Liver (tissue), 9 donors: Measurements from ENCODE around the gene DDR2. TPM values are rescaled to one million over a fixed set of nuclear protein-coding genes. Genes with fewer than 3 reads are reported as not detected.

Experiments used
- DNase-seq: peaks from one replicate; pipeline ENCODE4 v3.0.0-alpha.2; 2017; ENCODE audit warnings: low spot score
- H3K27ac ChIP-seq, 2 donors: one replicate each; pipeline ENCODE4 v1.7.0; 2013; ENCODE audit warnings: inconsistent platforms in 2 of 2, low read length in 2 of 2, control low read depth in 1 of 2, low read depth in 1 of 2, mild to moderate bottlenecking in 1 of 2
- H3K27me3 ChIP-seq, 4 donors: one replicate each; pipeline versions ENCODE4 v1.6.1 to v1.7.0; 2013; ENCODE audit warnings: low read length in 3 of 4, inconsistent platforms in 1 of 4, mild to moderate bottlenecking in 1 of 4, moderate library complexity in 1 of 4; ENCODE audit not compliant: control insufficient read depth in 4 of 4, insufficient read depth in 4 of 4
- H3K36me3 ChIP-seq, 4 donors: one replicate each; pipeline versions ENCODE4 v1.6.1 to v1.7.0; 2013; ENCODE audit warnings: low read length in 3 of 4, mild to moderate bottlenecking in 3 of 4, low read depth in 1 of 4, moderate library complexity in 1 of 4; ENCODE audit not compliant: control insufficient read depth in 4 of 4, insufficient read depth in 3 of 4
- H3K4me1 ChIP-seq, 4 donors: one replicate each; pipeline versions ENCODE4 v1.6.1 to v1.7.0; 2013; ENCODE audit warnings: low read length in 3 of 4, mild to moderate bottlenecking in 3 of 4, moderate library complexity in 1 of 4; ENCODE audit not compliant: control insufficient read depth in 4 of 4, insufficient read depth in 4 of 4
- H3K4me3 ChIP-seq, 3 donors: one replicate each; pipeline versions ENCODE4 v1.6.1 to v1.7.0; 2013; ENCODE audit warnings: low read length in 3 of 3, control low read depth in 1 of 3, low read depth in 1 of 3, mild to moderate bottlenecking in 1 of 3
- H3K9ac ChIP-seq, 2 donors: one replicate each; pipeline ENCODE4 v1.7.0; 2013; ENCODE audit warnings: low read length in 2 of 2, mild to moderate bottlenecking in 2 of 2, moderate library complexity in 2 of 2, control low read depth in 1 of 2, low read depth in 1 of 2
- H3K9me3 ChIP-seq, 4 donors: one replicate each; pipeline versions ENCODE4 v1.6.1 to v1.7.0; 2013; ENCODE audit warnings: low read length in 3 of 4; ENCODE audit not compliant: control insufficient read depth in 4 of 4
- ATF3 ChIP-seq: IDR thresholded peaks from 2 replicates; pipeline ENCODE4 v1.6.1; 2016; ENCODE audit warnings: antibody characterized with exemption
- CTCF ChIP-seq: fragments of 150-350 bp; IDR thresholded peaks from 2 replicates; pipeline ENCODE4 v1.5.1; 2017; ENCODE audit warnings: improper control_type of control experiment, low read depth, low read length; ENCODE audit not compliant: missing input control
- EGR1 ChIP-seq, 2 donors: IDR thresholded peaks; 2 replicates each; pipeline ENCODE4 v1.6.1; 2016 to 2018; ENCODE audit warnings: antibody characterized with exemption in 2 of 2, low read depth in 2 of 2
- FOXA1 ChIP-seq: IDR thresholded peaks from 2 replicates; pipeline ENCODE4 v1.6.1; 2016; ENCODE audit warnings: antibody characterized with exemption
- FOXA2 ChIP-seq: IDR thresholded peaks from 2 replicates; pipeline ENCODE4 v1.6.1; 2016; ENCODE audit warnings: antibody characterized with exemption
- GABPA ChIP-seq, 2 donors: IDR thresholded peaks in 1 of 2; conservative IDR thresholded peaks in 1 of 2; 2 replicates each; pipeline ENCODE4 v1.6.1; 2016; ENCODE audit warnings: antibody characterized with exemption in 2 of 2, mild to moderate bottlenecking in 1 of 2, moderate library complexity in 1 of 2
- HNF4A ChIP-seq, 2 donors: conservative IDR thresholded peaks; 2 replicates each; pipeline ENCODE4 v1.6.1; 2016; ENCODE audit warnings: antibody characterized with exemption in 2 of 2, mild to moderate bottlenecking in 2 of 2
- HNF4G ChIP-seq: IDR thresholded peaks from 2 replicates; pipeline ENCODE4 v1.6.1; 2016; ENCODE audit warnings: antibody characterized with exemption
- JUND ChIP-seq, 2 donors: IDR thresholded peaks; 2 replicates each; pipeline ENCODE4 v1.6.1; 2016; ENCODE audit warnings: antibody characterized with exemption in 2 of 2
- MAX ChIP-seq: IDR thresholded peaks from 2 replicates; pipeline ENCODE4 v1.6.1; 2016; ENCODE audit warnings: antibody characterized with exemption
- NR2F2 ChIP-seq: IDR thresholded peaks from 2 replicates; pipeline ENCODE4 v1.6.1; 2016; ENCODE audit warnings: antibody characterized with exemption
- RAD21 ChIP-seq, 2 donors: IDR thresholded peaks; 2 replicates each; pipeline ENCODE4 v1.6.1; 2016; ENCODE audit warnings: antibody characterized with exemption in 2 of 2, mild to moderate bottlenecking in 2 of 2
- REST ChIP-seq: IDR thresholded peaks from 2 replicates; pipeline ENCODE4 v1.6.1; 2016; ENCODE audit warnings: antibody characterized with exemption, mild to moderate bottlenecking
- RXRA ChIP-seq, 2 donors: IDR thresholded peaks; 2 replicates each; pipeline ENCODE4 v1.6.1; 2017 to 2018; ENCODE audit warnings: antibody characterized with exemption in 2 of 2, mild to moderate bottlenecking in 1 of 2
- SP1 ChIP-seq: IDR thresholded peaks from 2 replicates; pipeline ENCODE4 v1.6.1; 2018; ENCODE audit warnings: antibody characterized with exemption, mild to moderate bottlenecking
- TAF1 ChIP-seq: conservative IDR thresholded peaks from 2 replicates; pipeline ENCODE4 v1.6.1; 2016; ENCODE audit warnings: antibody characterized with exemption, mild to moderate bottlenecking
- YY1 ChIP-seq: IDR thresholded peaks from 2 replicates; pipeline ENCODE4 v1.6.1; 2016; ENCODE audit warnings: antibody characterized with exemption, mild to moderate bottlenecking
- ZBTB33 ChIP-seq: IDR thresholded peaks from 2 replicates; pipeline ENCODE4 v1.6.1; 2016; ENCODE audit warnings: antibody characterized with exemption
- WGBS: extraction: QIAGEN DNeasy Blood & Tissue Kit; methylation state at CpG from one replicate; pipeline ENCODE4 v1.1.7; 2013; 5-methylcytosine and 5-hydroxymethylcytosine counted together
- polyA plus RNA-seq, 2 donors: library from polyadenylated mRNA; stranded (reverse) in 1 of 2; unstranded in 1 of 2; fragments of 200-250 nt in 1 of 2; fragments of >200 nt in 1 of 2; fragmentation: Nextera tagmentation in 1 of 2; extraction: Ambion mirVana in 1 of 2; gene quantifications; one replicate each; pipeline versions ENCODE4 v1.2.1 to v1.2.3, GENCODE V29; 2013 to 2015
- total RNA-seq, 2 donors: library from RNA; depleted of rRNA; stranded (reverse); fragments of >200 nt; gene quantifications; one replicate each; pipeline ENCODE4 v1.2.3, GENCODE V29; 2014
- donor health status: healthy.
- donor health status: healthy.
- donor health status: healthy.
- donor health status: healthy.
- donor health status: healthy.

The DDR2 gene
- total and polyA plus RNA-seq, 4 donors = 1.2 to 6.4 (median 2.1) TPM

- no peak overlapping the region for H3K4me3 ChIP-seq
- no peaks in the 10 kb centered on the region for H3K27me3 ChIP-seq
- no peak overlapping the region for H3K27ac ChIP-seq
- no peaks in the 10 kb centered on the region for H3K36me3 ChIP-seq
- DNase-seq = no peak
- H3K9me3 ChIP-seq = no peaks in the 10 kb centered on the region
- no peak overlapping the region for H3K9ac ChIP-seq
- peaks cover 0 to 15% (median 8%) of the 10 kb centered on the region in 4 donors for H3K4me1 ChIP-seq
- WGBS = 96% methylated on average over 4 of the region's 4 CpGs
- TF ChIP-seq TAF1 (no peak), FOXA1 (no peak), JUND (IDR thresholded peaks at IDR 0.05) (no peak), RXRA (IDR thresholded peaks at IDR 0.05) (no peak), NR2F2 (no peak), FOXA2 (no peak), RAD21 (IDR thresholded peaks at IDR 0.05) (no peak), HNF4G (no peak), CTCF (no peak), SP1 (no peak), EGR1 (IDR thresholded peaks at IDR 0.05; ENCODE audit: low read depth in 2 of 2) (no peak), GABPA (IDR thresholded peaks at IDR 0.05 in 1 of 2, conservative IDR thresholded peaks at IDR 0.05 in 1 of 2) (no peak), ATF3 (no peak), YY1 (no peak), HNF4A (conservative IDR thresholded peaks at IDR 0.05) (no peak), ZBTB33 (no peak), MAX (no peak), REST (no peak)
Observed at GRCh38 chr1:162694911-162695310, 62.6 kb downstream of the DDR2 start.
